Measurements from ENCODE around the gene WDR37. TPM values are rescaled to one million over a fixed set of nuclear protein-coding genes. Genes with fewer than 3 reads are reported as not detected.

WDR37 gene
- polyA plus RNA-seq, 1 donor (not counting 4 experiments of a cell fraction or from before 2014, with no cell fraction given): 16.0 TPM

DNA sequence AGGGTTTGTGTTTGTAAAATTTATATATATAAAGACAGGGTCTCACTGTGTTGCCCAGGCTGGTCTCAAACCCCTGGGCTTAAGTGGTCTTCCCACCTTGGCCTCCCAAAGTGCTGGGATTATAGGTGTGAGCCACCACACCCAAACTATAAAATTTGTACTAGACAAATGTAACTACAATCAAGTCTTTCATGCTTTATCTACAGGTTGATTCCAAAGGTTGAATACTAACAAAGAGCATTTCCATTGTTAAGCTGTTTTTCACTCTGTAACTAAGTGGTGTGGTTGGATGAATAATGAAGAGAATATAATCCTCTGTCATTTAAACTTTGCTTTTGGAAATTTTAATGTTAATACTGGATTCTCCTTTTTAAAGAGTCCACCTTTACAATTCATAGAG, 22.5 kb downstream of the WDR37 start:
- H3K4me3 ChIP-seq (ENCODE audit: control insufficient read depth in 2 of 3, extremely low read depth in 1 of 3, insufficient read depth in 2 of 3, low read depth in 1 of 3, low read length in 3 of 3): no peak overlapping the region
- DNase-seq (ENCODE audit: low read depth, low spot score): no peak
- no peaks in the 10 kb centered on the region for H4K20me1 ChIP-seq (ENCODE audit: control insufficient read depth, extremely low read depth, insufficient read depth, low read length)
- H3K27ac ChIP-seq (ENCODE audit: control insufficient read depth, insufficient read depth, low read length): no peak overlapping the region
- no peaks in the 10 kb centered on the region for H3K27me3 ChIP-seq (ENCODE audit: control insufficient read depth, extremely low read depth, insufficient read depth, low read length)
- H3K4me2 ChIP-seq (ENCODE audit: control insufficient read depth, extremely low read depth, insufficient read depth, low read depth, low read length): no peak overlapping the region
- peaks cover 19 to 28% of the 10 kb centered on the region in 2 experiments for H3K36me3 ChIP-seq (ENCODE audit: control insufficient read depth in 2 of 2, extremely low read depth in 1 of 2, insufficient read depth in 2 of 2, low read length in 2 of 2)
- no peak for FAIRE-seq
- peaks cover 20% of the 10 kb centered on the region for H3K79me2 ChIP-seq (ENCODE audit: control insufficient read depth, insufficient read depth, low read length)
- TF ChIP-seq EZH2 (IDR thresholded peaks at IDR 0.05; ENCODE audit: low read length): no peak
- TF ChIP-seq, protein P1, sequence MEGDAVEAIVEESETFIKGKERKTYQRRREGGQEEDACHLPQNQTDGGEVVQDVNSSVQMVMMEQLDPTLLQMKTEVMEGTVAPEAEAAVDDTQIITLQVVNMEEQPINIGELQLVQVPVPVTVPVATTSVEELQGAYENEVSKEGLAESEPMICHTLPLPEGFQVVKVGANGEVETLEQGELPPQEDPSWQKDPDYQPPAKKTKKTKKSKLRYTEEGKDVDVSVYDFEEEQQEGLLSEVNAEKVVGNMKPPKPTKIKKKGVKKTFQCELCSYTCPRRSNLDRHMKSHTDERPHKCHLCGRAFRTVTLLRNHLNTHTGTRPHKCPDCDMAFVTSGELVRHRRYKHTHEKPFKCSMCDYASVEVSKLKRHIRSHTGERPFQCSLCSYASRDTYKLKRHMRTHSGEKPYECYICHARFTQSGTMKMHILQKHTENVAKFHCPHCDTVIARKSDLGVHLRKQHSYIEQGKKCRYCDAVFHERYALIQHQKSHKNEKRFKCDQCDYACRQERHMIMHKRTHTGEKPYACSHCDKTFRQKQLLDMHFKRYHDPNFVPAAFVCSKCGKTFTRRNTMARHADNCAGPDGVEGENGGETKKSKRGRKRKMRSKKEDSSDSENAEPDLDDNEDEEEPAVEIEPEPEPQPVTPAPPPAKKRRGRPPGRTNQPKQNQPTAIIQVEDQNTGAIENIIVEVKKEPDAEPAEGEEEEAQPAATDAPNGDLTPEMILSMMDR (optimal IDR thresholded peaks at IDR 0.05 in 1 of 3, IDR thresholded peaks at IDR 0.05 in 1 of 3, conservative IDR thresholded peaks at IDR 0.05 in 1 of 3; ENCODE audit: extremely low read depth in 1 of 3, insufficient read depth in 2 of 3, low read length in 3 of 3): no peak
- no peak overlapping the region for H2AFZ ChIP-seq (ENCODE audit: control insufficient read depth, low read length)
- H3K9me1 ChIP-seq (ENCODE audit: control insufficient read depth, extremely low read depth, insufficient read depth, low read length): no peaks in the 10 kb centered on the region
- dilution Hi-C loops (cut with MboI; ENCODE audit: extremely low pct_ligation_motif_present, low sequenced_read_pairs): no loop called here
- no peaks in the 10 kb centered on the region for H3K4me1 ChIP-seq (ENCODE audit: control insufficient read depth, extremely low read depth, insufficient read depth, low read length)
- H3K9me3 ChIP-seq (ENCODE audit: control insufficient read depth, low read depth, low read length): no peaks in the 10 kb centered on the region
- H3K9ac ChIP-seq (ENCODE audit: control insufficient read depth, extremely low read depth, insufficient read depth, low read length): no peak overlapping the region

DNA sequence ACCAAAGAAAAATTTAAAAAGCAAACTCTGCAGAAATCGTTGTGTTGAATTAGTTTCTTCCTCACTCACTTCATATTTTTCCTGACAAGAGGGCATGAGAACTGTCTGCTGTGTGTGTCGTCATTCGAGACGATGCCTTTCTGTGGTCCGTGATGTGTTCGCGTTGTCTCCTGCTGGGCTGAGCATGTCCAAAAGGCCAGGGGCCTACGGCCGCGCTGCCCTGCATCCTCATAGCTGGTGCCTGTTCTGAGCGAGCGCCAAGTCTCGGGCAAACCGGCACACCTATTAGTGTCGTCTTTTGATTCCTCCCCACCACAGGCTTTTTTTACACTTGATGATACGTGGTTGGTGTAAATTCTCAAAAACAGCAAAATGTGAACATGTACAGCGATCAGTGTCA, 27.4 kb downstream of the WDR37 start:
- DNase-seq (ENCODE audit: low read depth, low spot score) (no peak), FAIRE-seq (no peak)
- peaks cover 17% of the 10 kb centered on the region for H3K79me2 ChIP-seq (ENCODE audit: control insufficient read depth, insufficient read depth, low read length)
- H3K27me3 ChIP-seq (ENCODE audit: control insufficient read depth, extremely low read depth, insufficient read depth, low read length): no peaks in the 10 kb centered on the region
- dilution Hi-C loops (cut with MboI; ENCODE audit: extremely low pct_ligation_motif_present, low sequenced_read_pairs): no loop called here
- H3K4me1 ChIP-seq (ENCODE audit: control insufficient read depth, extremely low read depth, insufficient read depth, low read length): no peaks in the 10 kb centered on the region
- peaks cover 44 to 54% of the 10 kb centered on the region in 2 experiments for H3K36me3 ChIP-seq (ENCODE audit: control insufficient read depth in 2 of 2, extremely low read depth in 1 of 2, insufficient read depth in 2 of 2, low read length in 2 of 2)
- no peak overlapping the region for H3K9ac ChIP-seq (ENCODE audit: control insufficient read depth, extremely low read depth, insufficient read depth, low read length)
- TF ChIP-seq EZH2 (IDR thresholded peaks at IDR 0.05; ENCODE audit: low read length): no peak
- TF ChIP-seq, protein P1 (optimal IDR thresholded peaks at IDR 0.05 in 1 of 3, IDR thresholded peaks at IDR 0.05 in 1 of 3, conservative IDR thresholded peaks at IDR 0.05 in 1 of 3; ENCODE audit: extremely low read depth in 1 of 3, insufficient read depth in 2 of 3, low read length in 3 of 3): no peak
- H3K9me3 ChIP-seq (ENCODE audit: control insufficient read depth, low read depth, low read length): no peaks in the 10 kb centered on the region
- no peak overlapping the region for H3K4me2 ChIP-seq (ENCODE audit: control insufficient read depth, extremely low read depth, insufficient read depth, low read depth, low read length)
- no peak overlapping the region for H3K27ac ChIP-seq (ENCODE audit: control insufficient read depth, insufficient read depth, low read length)
- H2AFZ ChIP-seq (ENCODE audit: control insufficient read depth, low read length): no peak overlapping the region
- H3K9me1 ChIP-seq (ENCODE audit: control insufficient read depth, extremely low read depth, insufficient read depth, low read length): no peaks in the 10 kb centered on the region
- H4K20me1 ChIP-seq (ENCODE audit: control insufficient read depth, extremely low read depth, insufficient read depth, low read length): no peaks in the 10 kb centered on the region
- no peak overlapping the region for H3K4me3 ChIP-seq (ENCODE audit: control insufficient read depth in 2 of 3, extremely low read depth in 1 of 3, insufficient read depth in 2 of 3, low read depth in 1 of 3, low read length in 3 of 3)
